Measurements from ENCODE around the gene ZNF92.
"Not testable (repeated sequence)": the region's sequence is repeated elsewhere in the genome, so short reads cannot be mapped to it uniquely, and the experiment has no call there.

The ZNF92 gene

GRCh38 chr7:65373608-65374351, at the start of gene ZNF92:
TSS of gene ZNF92 (plus strand) at chr7:65373855. CDS start at chr7:65373998, 143 bp downstream.
- DNase-seq (ENCODE audit: low spot score), result peak; percentile 98

- no peak for DNase-seq (ENCODE audit: low spot score)
Measured at GRCh38 chr7:65325793-65326432, 47.7 kb upstream of the ZNF92 start.

GRCh38 chr7:65338346-65338745, 35.3 kb upstream of the ZNF92 start:
- DNase-seq (ENCODE audit: low spot score), result no peak

- no peak for DNase-seq (ENCODE audit: low spot score)
Measured at GRCh38 chr7:65339257-65339656, 34.4 kb upstream of the ZNF92 start.

GRCh38 chr7:65342723-65343629, 30.7 kb upstream of the ZNF92 start:
- DNase-seq (ENCODE audit: low spot score), result no peak

GRCh38 chr7:65344541-65344940, 29.1 kb upstream of the ZNF92 start:
- DNase-seq (ENCODE audit: low spot score), result not testable (repeated sequence)

- no peak for DNase-seq (ENCODE audit: low spot score)
Measured at GRCh38 chr7:65354263-65354662, 19.4 kb upstream of the ZNF92 start.

GRCh38 chr7:65369843-65370242, 3.8 kb upstream of the ZNF92 start:
- no peak for DNase-seq (ENCODE audit: low spot score)

- DNase-seq (ENCODE audit: low spot score), result no peak
Measured at GRCh38 chr7:65371468-65371867, 2.2 kb upstream of the ZNF92 start.

GRCh38 chr7:65379318-65379717, 5.7 kb downstream of the ZNF92 start:
- no peak for DNase-seq (ENCODE audit: low spot score)

- no peak for DNase-seq (ENCODE audit: low spot score)
Measured at GRCh38 chr7:65381742-65382141, 8.1 kb downstream of the ZNF92 start.

- DNase-seq (ENCODE audit: low spot score), result no peak
Measured at GRCh38 chr7:65382452-65382851, 8.8 kb downstream of the ZNF92 start.

GRCh38 chr7:65387891-65388290, 14.2 kb downstream of the ZNF92 start:
- DNase-seq (ENCODE audit: low spot score), result no peak

GRCh38 chr7:65390588-65390987, 16.9 kb downstream of the ZNF92 start:
- DNase-seq (ENCODE audit: low spot score), result no peak

- DNase-seq (ENCODE audit: low spot score), result no peak
Measured at GRCh38 chr7:65397730-65398142, 24.1 kb downstream of the ZNF92 start.

GRCh38 chr7:65398671-65399070, 25.0 kb downstream of the ZNF92 start:
- not testable (repeated sequence) for DNase-seq (ENCODE audit: low spot score)

GRCh38 chr7:65399101-65399500, 25.4 kb downstream of the ZNF92 start:
- DNase-seq (ENCODE audit: low spot score), result not testable (repeated sequence)

- no peak for DNase-seq (ENCODE audit: low spot score)
Measured at GRCh38 chr7:65404020-65404419, 30.4 kb downstream of the ZNF92 start.

GRCh38 chr7:65406706-65407105, 33.1 kb downstream of the ZNF92 start:
- DNase-seq (ENCODE audit: low spot score), result peak; percentile 64

GRCh38 chr7:65409363-65409762, 35.7 kb downstream of the ZNF92 start:
- DNase-seq (ENCODE audit: low spot score), result no peak

- no peak for DNase-seq (ENCODE audit: low spot score)
Measured at GRCh38 chr7:65411249-65411648, 37.6 kb downstream of the ZNF92 start.

GRCh38 chr7:65422670-65423069, 49.0 kb downstream of the ZNF92 start:
- DNase-seq (ENCODE audit: low spot score), result no peak

GRCh38 chr7:65423286-65423685, 49.6 kb downstream of the ZNF92 start:
- not testable (repeated sequence) for DNase-seq (ENCODE audit: low spot score)
